GM12878 (cell line): ENCODE data around the gene OGFR. TPM values are rescaled to one million over a fixed set of nuclear protein-coding genes. Genes with fewer than 3 reads are reported as not detected.
A peak's percentile ranks its signal among the peaks of the same experiment; 100 is the strongest.

ENCODE experiments used
- BHLHE40 ChIP-seq, 2 experiments: fragments of 450-650 bp in 1 of 2; IDR thresholded peaks; 2 replicates each; pipeline ENCODE4 v1.6.1; 2011 to 2017; ENCODE audit warnings: low read depth in 2 of 2, borderline replicate concordance in 1 of 2, improper control_type of control experiment in 1 of 2, low read length in 1 of 2, mild to moderate bottlenecking in 1 of 2
- BRCA1 ChIP-seq: IDR thresholded peaks from 2 replicates; pipeline ENCODE4 v1.6.1; 2011; ENCODE audit warnings: low read depth, low read length, improper control_type of control experiment
- GATAD2B ChIP-seq: fragments of 450-650 bp; conservative IDR thresholded peaks from 2 replicates; pipeline ENCODE4 v1.6.1; 2017; ENCODE audit warnings: low read depth, mild to moderate bottlenecking, moderate library complexity
- IKZF2 ChIP-seq, 2 experiments: fragments of 450-650 bp; IDR thresholded peaks; 2 replicates each; pipeline ENCODE4 v1.6.1; 2017; ENCODE audit warnings: mild to moderate bottlenecking in 2 of 2, moderate library complexity in 2 of 2
- LARP7 ChIP-seq: fragments of 450-650 bp; IDR thresholded peaks from 2 replicates; pipeline ENCODE4 v1.6.1; 2017; ENCODE audit warnings: mild to moderate bottlenecking
- MAX ChIP-seq: IDR thresholded peaks from 2 replicates; pipeline ENCODE4 v1.6.1; 2012; ENCODE audit warnings: low read depth, low read length, improper control_type of control experiment
- MEF2B ChIP-seq: fragments of 450-650 bp; IDR thresholded peaks from 2 replicates; pipeline ENCODE4 v1.6.1; 2018; ENCODE audit warnings: mild to moderate bottlenecking, moderate library complexity; ENCODE audit not compliant: partially characterized antibody, poor library complexity, severe bottlenecking
- NRF1 ChIP-seq: conservative IDR thresholded peaks from 2 replicates; pipeline ENCODE4 v1.6.1; 2011; ENCODE audit warnings: mild to moderate bottlenecking, low read depth, low read length, improper control_type of control experiment
- PKNOX1 ChIP-seq: fragments of 450-650 bp; IDR thresholded peaks from 2 replicates; pipeline ENCODE4 v1.6.1; 2016; ENCODE audit warnings: mild to moderate bottlenecking
- POLR2AphosphoS2 ChIP-seq: IDR thresholded peaks from 2 replicates; pipeline ENCODE4 v1.6.1; 2011; ENCODE audit warnings: low read depth, mild to moderate bottlenecking, low read length, improper control_type of control experiment, moderate library complexity
- RAD51 ChIP-seq: fragments of 450-650 bp; IDR thresholded peaks from 2 replicates; pipeline ENCODE4 v1.6.1; 2016; ENCODE audit warnings: moderate library complexity, mild to moderate bottlenecking, inconsistent platforms
- RELA ChIP-seq: fragments of 450-650 bp; IDR thresholded peaks from 2 replicates; pipeline ENCODE4 v1.8.0; 2014; ENCODE audit warnings: borderline replicate concordance; ENCODE audit not compliant: partially characterized antibody
- RUNX3 ChIP-seq: IDR thresholded peaks from 2 replicates; pipeline ENCODE4 v1.6.1; 2012; ENCODE audit warnings: low read length, inconsistent platforms
- SREBF1 ChIP-seq: IDR thresholded peaks from 2 replicates; pipeline ENCODE4 v1.6.1; 2012; ENCODE audit warnings: mild to moderate bottlenecking, low read length
- SUZ12 ChIP-seq: fragments of 200-600 bp; sonication (generic); IDR thresholded peaks from one replicate; pipeline ENCODE4 v1.6.1; 2018; ENCODE audit warnings: antibody characterized with exemption, mild to moderate bottlenecking; ENCODE audit not compliant: unreplicated experiment
- TBL1XR1 ChIP-seq: IDR thresholded peaks from 2 replicates; pipeline ENCODE4 v1.6.1; 2012; ENCODE audit warnings: low read depth, low read length, improper control_type of control experiment
- USF2 ChIP-seq: IDR thresholded peaks from 2 replicates; pipeline ENCODE4 v1.6.1; 2011; ENCODE audit warnings: low read depth, low read length, improper control_type of control experiment, borderline replicate concordance
- ZBTB11 ChIP-seq: fragments of 450-650 bp; formaldehyde crosslinking; IDR thresholded peaks from 2 replicates; pipeline ENCODE4 v1.5.0; 2022; ENCODE audit warnings: mild to moderate bottlenecking, missing genetic modification characterization
- ZNF687 ChIP-seq: fragments of 450-650 bp; IDR thresholded peaks from 2 replicates; pipeline ENCODE4 v1.6.1; 2017; ENCODE audit warnings: mild to moderate bottlenecking, moderate library complexity
- polyA plus RNA-seq, 11 experiments: library from polyadenylated mRNA; depleted of rRNA in 4 of 11; unstranded in 6 of 11; stranded (reverse) in 5 of 11; fragments of >200 nt; fragmentation: Nextera tagmentation in 4 of 11; fragmentation: Illumina TruSeq in 1 of 11; extraction: Ambion mirVana in 4 of 11; extraction: Trizol in 1 of 11; gene quantifications; 1 replicate in 1 of 11; 2 replicates in 10 of 11; pipeline versions ENCODE4 v1.2.1 to v1.2.3, GENCODE V29; 2011 to 2016; ENCODE audit warnings: inconsistent platforms in 2 of 11, missing spikeins in 2 of 11, low read depth in 1 of 11
- total RNA-seq, 4 experiments: library from RNA; depleted of rRNA in 3 of 4; stranded (reverse); fragments of >200 nt in 3 of 4; fragmentation: Illumina TruSeq in 1 of 4; extraction: Trizol in 1 of 4; gene quantifications; 2 replicates each; pipeline versions ENCODE4 v1.2.1 to v1.2.3, GENCODE V29; 2013 to 2021

Gene OGFR
- total and polyA plus RNA-seq, 10 of the 15 experiments (the other 5 are each of a cell fraction or from before 2014, with no cell fraction given): 0.72 to 62.1 (median 27.3) TPM

GRCh38 chr20:62861726-62862336, 57.2 kb downstream of the OGFR start, which contains the start of gene TCFL5 (continued):
- TF ChIP-seq SUZ12: no peak
- no peak for TF ChIP-seq SREBF1
- peak; percentile 88 for TF ChIP-seq ZNF687
- no peak for TF ChIP-seq BRCA1
- peak; percentile 74 for TF ChIP-seq MEF2B
- TF ChIP-seq POLR2AphosphoS2: no peak
- TF ChIP-seq TBL1XR1: no peak
- TF ChIP-seq IKZF2 (IDR thresholded peaks at IDR 0.05): peak in 1 of 2 experiments; percentile 17; a peak in 1 of 4 replicates
- TF ChIP-seq BHLHE40 (IDR thresholded peaks at IDR 0.05; ENCODE audit: borderline replicate concordance in 1 of 2, low read depth in 2 of 2, low read length in 1 of 2): peak; percentile 96 to 99
- TF ChIP-seq LARP7: 0 out of 2 replicates have a peak, but pooled peaks have one; percentile 18
- no peak for TF ChIP-seq USF2
- TF ChIP-seq RUNX3: peak; percentile 2; the same call in 1 of the 2 replicates
- no peak for TF ChIP-seq RAD51
- TF ChIP-seq MAX: peak; percentile 77
- 0 out of 2 replicates have a peak, but pooled peaks have one; percentile 55 for TF ChIP-seq GATAD2B
- TF ChIP-seq ZBTB11 (CRISPR knock-in tag): no peak
- no peak for TF ChIP-seq RELA
- peak; percentile 46; the same call in 1 of the 2 replicates for TF ChIP-seq PKNOX1
- TF ChIP-seq NRF1: peak; percentile 24; the same call in 1 of the 2 replicates
